Astrocyte (in vitro differentiated cells and primary cell): Measurements from ENCODE around the gene ADAMTS9. TPM values are rescaled to one million over a fixed set of nuclear protein-coding genes. Genes with fewer than 3 reads are reported as not detected.

ENCODE experiments used
- DNase-seq: peaks from one replicate; pipeline ENCODE4 v3.0.0-alpha.2; 2010; ENCODE audit warnings: low read depth
- FAIRE-seq: peaks from 2 replicates; lab custom pipeline; 2011; peaks lifted over from hg19 to GRCh38; lab: Jason Lieb, UNC
- H2AFZ ChIP-seq: 2 replicates; pipeline ENCODE4 v1.6.0; 2012; ENCODE audit warnings: low read depth, low read length, inconsistent platforms
- H3K27ac ChIP-seq: 2 replicates; pipeline ENCODE4 v1.5.1; 2011; ENCODE audit warnings: low read depth, low read length, inconsistent platforms
- H3K27me3 ChIP-seq: 2 replicates; pipeline ENCODE4 v1.6.0; 2011; ENCODE audit warnings: low read length, inconsistent platforms; ENCODE audit not compliant: insufficient read depth
- H3K36me3 ChIP-seq: 2 replicates; pipeline ENCODE4 v1.5.1; 2011; ENCODE audit warnings: low read length, inconsistent platforms; ENCODE audit not compliant: insufficient read depth
- H3K4me1 ChIP-seq: 2 replicates; pipeline ENCODE4 v1.5.1; 2011; ENCODE audit warnings: low read length, inconsistent platforms; ENCODE audit not compliant: insufficient read depth
- H3K4me2 ChIP-seq: 2 replicates; pipeline ENCODE4 v1.6.0; 2012; ENCODE audit warnings: low read length, inconsistent platforms
- H3K4me3 ChIP-seq: 2 replicates; pipeline ENCODE4 v1.5.1; 2011; ENCODE audit warnings: low read depth, mild to moderate bottlenecking, low read length, inconsistent platforms; ENCODE audit not compliant: insufficient read depth
- H3K79me2 ChIP-seq: 2 replicates; pipeline ENCODE4 v1.6.0; 2012; ENCODE audit warnings: mild to moderate bottlenecking, low read length, inconsistent platforms; ENCODE audit not compliant: insufficient read depth
- H3K9ac ChIP-seq: 2 replicates; pipeline ENCODE4 v1.6.0; 2012; ENCODE audit warnings: mild to moderate bottlenecking, low read length, inconsistent platforms
- H3K9me3 ChIP-seq: 2 replicates; pipeline ENCODE4 v1.5.1; 2012; ENCODE audit warnings: low read depth, mild to moderate bottlenecking, low read length, inconsistent platforms; ENCODE audit not compliant: insufficient read depth
- H4K20me1 ChIP-seq: 2 replicates; pipeline ENCODE4 v1.6.0; 2012; ENCODE audit warnings: low read length, inconsistent platforms; ENCODE audit not compliant: insufficient read depth
- H3K27ac Mint-ChIP-seq: one replicate; pipeline ENCODE4 v1.8.0; 2021; ENCODE audit warnings: mild to moderate bottlenecking, mixed read lengths; ENCODE audit not compliant: unreplicated experiment
- H3K27me3 Mint-ChIP-seq: one replicate; pipeline ENCODE4 v1.8.0; 2021; ENCODE audit warnings: low read depth, mixed read lengths; ENCODE audit not compliant: unreplicated experiment
- H3K36me3 Mint-ChIP-seq: one replicate; pipeline ENCODE4 v1.8.0; 2021; ENCODE audit warnings: low read depth, mixed read lengths; ENCODE audit not compliant: unreplicated experiment
- H3K4me1 Mint-ChIP-seq: one replicate; pipeline ENCODE4 v1.8.0; 2021; ENCODE audit warnings: low read depth, mixed read lengths; ENCODE audit not compliant: unreplicated experiment
- H3K4me3 Mint-ChIP-seq: one replicate; pipeline ENCODE4 v1.8.0; 2021; ENCODE audit warnings: mild to moderate bottlenecking, moderate library complexity, mixed read lengths; ENCODE audit not compliant: unreplicated experiment
- H3K9me3 Mint-ChIP-seq: one replicate; pipeline ENCODE4 v1.8.0; 2021; ENCODE audit warnings: mild to moderate bottlenecking, mixed read lengths; ENCODE audit not compliant: unreplicated experiment
- EZH2 ChIP-seq: IDR thresholded peaks from 2 replicates; pipeline ENCODE4 v1.6.1; 2012; ENCODE audit warnings: mild to moderate bottlenecking, low read length, inconsistent platforms; ENCODE audit not compliant: insufficient read depth
- total RNA-seq: library from RNA; stranded (reverse); gene quantifications from 2 replicates; pipeline ENCODE4 v1.2.1, GENCODE V29; 2021
- TF ChIP-seq, protein P1 (sequence below): IDR thresholded peaks from 2 replicates; pipeline ENCODE4 v1.5.1; 2011; ENCODE audit warnings: low read depth, mild to moderate bottlenecking, inconsistent platforms, low read length, moderate library complexity; ENCODE audit not compliant: insufficient read depth

Gene ADAMTS9
- total RNA-seq, 1 donor from 2014 or later = 8.3 TPM

DNA sequence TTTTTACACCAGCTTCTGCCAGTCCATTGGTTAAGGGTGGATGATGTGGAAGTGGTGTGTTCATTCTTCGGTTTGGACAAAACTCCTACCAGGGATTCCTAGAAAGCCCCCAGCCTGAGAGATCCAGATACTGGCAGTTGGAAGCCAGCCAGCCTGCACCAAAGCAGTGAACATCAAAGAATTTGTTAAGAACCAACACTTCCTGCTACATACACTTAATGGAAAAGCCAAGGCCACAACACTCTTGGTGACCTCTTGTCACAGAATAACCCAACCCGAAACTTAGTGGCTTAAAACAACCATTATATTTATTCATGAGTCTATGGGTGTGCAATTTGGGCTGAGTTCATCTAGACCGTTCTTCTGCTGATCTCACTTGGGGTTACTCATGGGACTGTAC, 42.9 kb upstream of the ADAMTS9 start:
- Mint-ChIP-seq H3K4me3 (no peak overlapping the region), H3K27me3 (peaks cover 1% of the 10 kb centered on the region), H3K9me3 (peaks cover 3% of the 10 kb centered on the region), H3K36me3 (no peaks in the 10 kb centered on the region), H3K4me1 (peaks cover 7% of the 10 kb centered on the region), H3K27ac (no peak overlapping the region)
- Histone ChIP-seq H3K9me3 (no peaks in the 10 kb centered on the region), H3K4me3 (no peak overlapping the region), H3K36me3 (no peaks in the 10 kb centered on the region), H2AFZ (no peak overlapping the region), H3K27ac (no peak overlapping the region), H3K4me1 (no peaks in the 10 kb centered on the region), H4K20me1 (no peaks in the 10 kb centered on the region), H3K9ac (no peak overlapping the region), H3K27me3 (peaks cover 2% of the 10 kb centered on the region), H3K79me2 (no peaks in the 10 kb centered on the region), H3K4me2 (no peak overlapping the region)
- FAIRE-seq (no peak), DNase-seq (no peak)
- no peak for TF ChIP-seq EZH2
- TF ChIP-seq, protein P1, sequence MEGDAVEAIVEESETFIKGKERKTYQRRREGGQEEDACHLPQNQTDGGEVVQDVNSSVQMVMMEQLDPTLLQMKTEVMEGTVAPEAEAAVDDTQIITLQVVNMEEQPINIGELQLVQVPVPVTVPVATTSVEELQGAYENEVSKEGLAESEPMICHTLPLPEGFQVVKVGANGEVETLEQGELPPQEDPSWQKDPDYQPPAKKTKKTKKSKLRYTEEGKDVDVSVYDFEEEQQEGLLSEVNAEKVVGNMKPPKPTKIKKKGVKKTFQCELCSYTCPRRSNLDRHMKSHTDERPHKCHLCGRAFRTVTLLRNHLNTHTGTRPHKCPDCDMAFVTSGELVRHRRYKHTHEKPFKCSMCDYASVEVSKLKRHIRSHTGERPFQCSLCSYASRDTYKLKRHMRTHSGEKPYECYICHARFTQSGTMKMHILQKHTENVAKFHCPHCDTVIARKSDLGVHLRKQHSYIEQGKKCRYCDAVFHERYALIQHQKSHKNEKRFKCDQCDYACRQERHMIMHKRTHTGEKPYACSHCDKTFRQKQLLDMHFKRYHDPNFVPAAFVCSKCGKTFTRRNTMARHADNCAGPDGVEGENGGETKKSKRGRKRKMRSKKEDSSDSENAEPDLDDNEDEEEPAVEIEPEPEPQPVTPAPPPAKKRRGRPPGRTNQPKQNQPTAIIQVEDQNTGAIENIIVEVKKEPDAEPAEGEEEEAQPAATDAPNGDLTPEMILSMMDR = no peak

- FAIRE-seq = no peak
- H3K9me3 ChIP-seq = no peaks in the 10 kb centered on the region
- no peaks in the 10 kb centered on the region for H3K36me3 ChIP-seq
- no peaks in the 10 kb centered on the region for H3K79me2 ChIP-seq
- H3K4me1 Mint-ChIP-seq = peaks cover 7% of the 10 kb centered on the region
- peaks cover 1% of the 10 kb centered on the region for H3K27me3 Mint-ChIP-seq
- no peaks in the 10 kb centered on the region for H3K4me1 ChIP-seq
- H3K9me3 Mint-ChIP-seq = peaks cover 3% of the 10 kb centered on the region
- H3K27me3 ChIP-seq = peaks cover 6% of the 10 kb centered on the region
- H3K27ac ChIP-seq = no peak overlapping the region
- no peak overlapping the region for H3K9ac ChIP-seq
- no peak overlapping the region for H3K27ac Mint-ChIP-seq
- H3K4me3 ChIP-seq = no peak overlapping the region
- H3K36me3 Mint-ChIP-seq = no peaks in the 10 kb centered on the region
- H2AFZ ChIP-seq = no peak overlapping the region
- no peak overlapping the region for H3K4me3 Mint-ChIP-seq
- DNase-seq = no peak
- no peaks in the 10 kb centered on the region for H4K20me1 ChIP-seq
- TF ChIP-seq, protein P1 = no peak
- TF ChIP-seq EZH2 = no peak
- H3K4me2 ChIP-seq = no peak overlapping the region
These were observed 41.2 kb upstream of the ADAMTS9 start for GRCh38 chr3:64728994-64729393.

- Mint-ChIP-seq H3K4me1 (peaks cover 7% of the 10 kb centered on the region), H3K36me3 (no peaks in the 10 kb centered on the region), H3K27me3 (peaks cover 1% of the 10 kb centered on the region), H3K4me3 (no peak overlapping the region), H3K9me3 (peaks cover 3% of the 10 kb centered on the region), H3K27ac (no peak overlapping the region)
- no peak for TF ChIP-seq EZH2
- TF ChIP-seq, protein P1 = no peak
- FAIRE-seq (no peak), DNase-seq (no peak)
- Histone ChIP-seq H3K4me2 (no peak overlapping the region), H3K4me3 (no peak overlapping the region), H3K4me1 (no peaks in the 10 kb centered on the region), H3K27me3 (peaks cover 6% of the 10 kb centered on the region), H2AFZ (no peak overlapping the region), H3K27ac (no peak overlapping the region), H3K9ac (no peak overlapping the region), H3K79me2 (no peaks in the 10 kb centered on the region), H4K20me1 (no peaks in the 10 kb centered on the region), H3K36me3 (no peaks in the 10 kb centered on the region), H3K9me3 (no peaks in the 10 kb centered on the region)
These were observed 40.6 kb upstream of the ADAMTS9 start for GRCh38 chr3:64728428-64728827.
